ENCODE results near the gene SEC63.
"Not testable (repeated sequence)": the region's sequence is repeated elsewhere in the genome, so short reads cannot be mapped to it uniquely, and the experiment has no call there.

SEC63 gene

GRCh38 chr6:107917451-107918375 lies 40.3 kb downstream of the SEC63 start:
- DNase-seq = no peak

DNA sequence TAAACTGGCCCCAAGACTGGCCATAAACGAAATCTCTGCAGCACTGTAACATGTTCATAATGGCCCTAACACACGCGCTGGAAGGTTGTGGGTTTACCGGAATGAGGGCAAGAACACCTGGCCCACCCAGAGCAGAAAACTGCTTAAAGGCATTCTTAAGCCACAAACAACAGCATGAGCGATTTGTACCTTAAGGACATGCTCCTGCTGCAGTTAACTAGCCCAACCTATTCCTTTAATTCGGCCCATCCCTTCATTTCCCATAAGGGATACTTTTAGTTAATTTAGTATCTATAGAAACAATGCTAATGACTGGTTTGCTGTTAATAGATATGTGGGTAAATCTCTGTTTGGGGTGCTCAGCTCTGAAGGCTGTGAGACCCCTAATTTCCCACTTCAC lies 41.0 kb downstream of the SEC63 start:
- DNase-seq = not testable (repeated sequence)

GRCh38 chr6:107911692-107912091 lies 46.3 kb downstream of the SEC63 start:
- DNase-seq = no peak

GRCh38 chr6:107894809-107895396 lies 63.1 kb downstream of the SEC63 start:
- no peak for DNase-seq

GRCh38 chr6:107890431-107890830 lies 67.6 kb downstream of the SEC63 start:
- DNase-seq = not testable (repeated sequence)

DNA sequence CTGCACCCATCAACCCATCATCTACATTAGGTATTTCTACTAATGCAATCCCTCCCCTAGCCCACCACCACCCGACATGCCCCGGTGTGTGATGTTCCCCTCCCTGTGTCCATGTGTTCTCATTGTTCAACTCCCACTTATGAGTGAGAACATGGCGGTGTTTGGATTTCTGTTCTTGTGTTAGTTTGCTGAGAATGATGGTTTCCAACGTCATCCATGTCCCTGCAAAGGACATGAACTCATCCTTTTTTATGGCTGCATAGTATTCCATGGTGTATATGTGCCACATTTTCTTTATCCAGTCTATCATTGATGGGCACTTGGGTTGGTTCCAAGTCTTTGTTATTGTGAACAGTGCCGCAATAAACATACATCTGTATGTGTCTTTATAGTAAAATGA lies 72.1 kb downstream of the SEC63 start:
- not testable (repeated sequence) for DNase-seq

DNA sequence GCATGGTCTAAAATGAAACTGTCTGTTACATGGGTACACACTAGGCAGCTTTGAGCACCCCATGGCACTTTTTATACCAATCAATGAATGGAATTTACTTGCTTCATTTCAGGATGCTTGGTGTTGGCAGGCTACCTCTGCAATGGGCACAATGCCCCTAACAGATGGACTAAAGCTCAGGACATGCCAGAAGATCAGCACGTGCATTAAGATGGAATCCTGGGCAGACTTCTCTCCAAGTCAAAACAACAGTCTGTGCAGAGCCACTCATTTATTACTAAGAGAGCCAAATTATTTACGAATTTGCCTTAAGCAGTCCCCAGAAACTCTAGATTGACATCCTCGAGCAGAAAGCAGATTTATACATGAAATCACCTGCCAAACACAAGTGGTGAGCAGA lies 78.1 kb downstream of the SEC63 start:
- DNase-seq = no peak

GRCh38 chr6:107877968-107878367 lies 80.0 kb downstream of the SEC63 start:
- no peak for DNase-seq

DNA sequence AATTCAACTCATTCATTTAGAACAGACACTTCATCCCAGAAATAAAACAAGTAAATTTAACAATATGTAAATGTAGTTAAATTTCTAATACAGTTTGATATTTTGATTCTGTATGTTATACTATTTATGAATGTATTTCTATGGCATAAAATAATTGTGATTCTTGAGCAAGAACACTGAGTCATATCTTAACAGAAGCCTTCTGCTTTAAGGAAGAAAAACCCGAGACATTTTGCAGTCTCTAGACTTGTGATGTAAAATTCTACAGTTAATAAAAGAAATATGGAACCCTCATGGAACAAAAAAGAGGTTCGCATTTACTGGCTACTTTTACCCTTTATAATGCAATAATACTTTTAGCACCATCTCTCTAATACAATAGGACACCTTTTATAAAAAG lies 86.0 kb downstream of the SEC63 start:
- no peak for DNase-seq

- not testable (repeated sequence) for DNase-seq
Observed at GRCh38 chr6:107871512-107871911, 86.5 kb downstream of the SEC63 start.

GRCh38 chr6:107871016-107871415 lies 87.0 kb downstream of the SEC63 start:
- DNase-seq = no peak

DNA sequence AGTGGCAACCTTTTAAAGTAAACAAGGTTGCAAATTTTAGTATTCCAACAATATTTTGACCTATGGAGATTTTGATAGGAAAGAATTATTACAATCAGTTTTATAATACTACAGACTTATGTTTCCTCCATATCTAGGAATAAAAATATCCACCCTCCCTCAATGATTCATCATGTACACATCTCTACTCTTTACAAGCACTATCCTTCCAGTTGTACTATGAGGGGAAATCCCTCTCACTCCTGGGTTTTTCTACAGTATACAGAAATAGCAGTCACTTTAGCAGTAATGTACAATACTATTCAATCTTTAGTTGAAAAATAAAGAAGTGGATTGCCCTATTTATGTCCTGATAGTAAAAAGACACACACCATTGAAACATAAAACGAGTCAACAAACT lies 87.6 kb downstream of the SEC63 start:
- DNase-seq = no peak

GRCh38 chr6:107869871-107870270 lies 88.1 kb downstream of the SEC63 start:
- DNase-seq = no peak

DNA sequence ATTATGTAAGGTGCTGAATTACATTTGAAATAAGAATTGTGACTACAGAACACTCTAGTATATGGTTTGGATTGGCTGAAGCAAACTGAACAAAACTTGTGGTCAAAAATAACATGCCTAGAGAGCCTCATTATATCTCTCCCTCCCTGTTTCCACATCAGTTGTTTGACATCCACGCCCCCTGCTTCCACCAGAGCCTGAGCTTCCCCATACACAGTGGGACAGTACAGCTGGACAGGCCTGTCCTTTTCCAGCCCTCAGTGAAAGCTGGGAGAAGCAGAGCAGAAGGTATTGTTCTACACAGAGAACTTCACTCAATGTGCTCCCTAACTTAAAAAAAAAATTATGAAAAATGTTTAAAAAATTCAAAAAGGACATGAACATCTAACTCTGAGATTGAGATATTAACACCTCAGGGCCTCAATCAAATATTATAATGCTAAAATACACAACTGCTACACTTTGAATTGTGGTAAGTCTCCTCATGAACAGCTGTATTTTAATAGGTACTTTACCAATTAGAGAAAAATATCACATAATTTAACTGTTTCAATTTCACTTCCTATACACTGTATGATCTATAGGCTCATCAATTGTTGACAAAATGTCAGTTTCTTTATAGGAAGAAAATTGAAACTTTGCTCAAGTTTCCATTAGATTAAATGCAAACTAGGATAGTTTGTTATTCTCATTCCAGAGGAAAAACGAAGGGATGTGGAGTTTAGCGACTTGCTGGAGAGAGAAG lies 89.0 kb downstream of the SEC63 start:
- no peak for DNase-seq

GRCh38 chr6:107867302-107867615 lies 90.7 kb downstream of the SEC63 start:
- DNase-seq = no peak

DNA sequence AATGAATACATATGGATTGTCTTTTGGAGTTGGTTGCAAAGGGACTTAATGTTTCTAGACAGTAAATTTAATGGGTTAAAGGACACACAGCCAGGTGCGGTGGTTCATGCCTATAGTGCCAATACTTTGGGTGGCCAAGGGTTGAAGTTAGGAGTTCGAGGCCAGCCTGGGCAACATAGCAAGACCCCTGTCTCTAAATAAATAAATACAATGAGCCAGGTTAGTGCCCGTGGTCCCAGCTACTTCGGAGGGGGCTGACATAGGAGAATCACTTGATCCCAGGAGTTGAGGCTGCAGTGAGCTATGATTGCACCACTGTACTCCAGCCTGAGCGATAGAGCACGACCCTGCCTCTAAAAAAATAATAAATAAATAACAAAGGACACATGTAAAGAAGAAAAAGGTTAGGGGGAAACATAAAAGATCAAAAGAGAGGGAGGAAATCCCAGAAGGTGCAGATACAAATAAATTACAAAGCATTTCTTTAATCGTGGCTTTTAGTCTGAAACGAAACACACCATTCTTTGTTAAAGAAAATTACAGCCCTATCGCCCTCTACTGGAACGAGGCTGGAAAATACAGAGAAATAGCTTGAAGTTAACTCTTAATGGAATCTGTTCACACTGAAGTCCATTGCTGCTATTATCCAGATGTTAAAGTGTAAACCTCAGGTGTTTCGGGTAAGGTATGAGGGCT lies 91.3 kb downstream of the SEC63 start:
- no peak for DNase-seq

GRCh38 chr6:107864226-107865127 lies 93.5 kb downstream of the SEC63 start:
- no peak for DNase-seq

DNA sequence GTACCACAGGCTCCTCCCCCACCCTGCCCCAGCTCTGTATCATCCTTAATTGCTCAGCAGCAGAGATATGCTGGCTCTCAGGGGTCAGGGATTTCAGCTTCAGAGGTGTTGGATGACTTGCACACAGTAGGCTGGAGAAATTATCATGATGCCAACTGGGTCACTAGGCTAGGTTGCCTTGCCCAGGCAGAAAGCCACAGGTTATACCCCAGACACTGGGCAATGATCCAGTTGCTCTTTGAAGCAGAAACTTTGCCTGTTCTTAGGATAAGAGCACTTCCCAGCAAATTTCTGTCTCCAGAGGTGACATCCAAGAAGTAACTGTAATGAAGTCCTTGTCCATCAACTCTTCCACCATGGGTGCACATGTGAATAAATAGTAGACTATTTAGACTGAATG lies 95.6 kb downstream of the SEC63 start:
- no peak for DNase-seq

- DNase-seq = not testable (repeated sequence)
Observed at GRCh38 chr6:107860963-107861362, 97.0 kb downstream of the SEC63 start.

GRCh38 chr6:107860144-107860543 lies 97.9 kb downstream of the SEC63 start:
- not testable (repeated sequence) for DNase-seq

DNA sequence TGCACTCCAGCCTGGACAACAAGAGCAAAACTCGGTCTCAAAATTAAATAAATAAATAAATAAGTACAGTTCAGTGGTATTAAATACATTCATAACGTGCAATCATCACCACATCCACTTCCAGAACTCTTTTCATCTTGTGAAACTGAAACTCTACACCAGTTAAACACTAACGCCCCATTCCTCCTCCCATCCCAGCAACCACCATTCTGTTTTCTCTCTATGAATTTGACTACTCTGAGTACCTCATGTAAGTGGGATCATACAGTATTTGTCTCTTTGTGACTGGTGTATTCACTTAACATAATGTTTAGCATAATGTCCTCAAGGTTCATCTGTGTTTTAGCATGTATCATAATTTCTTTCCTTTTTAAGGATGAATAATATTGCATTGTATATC lies 104.8 kb downstream of the SEC63 start:
- DNase-seq = no peak

- no peak for DNase-seq
Observed at GRCh38 chr6:107849325-107849724, 108.7 kb downstream of the SEC63 start.

Data from stimulated activated naive CD4-positive, alpha-beta T cell treated with Interleukin-2 at 50 U/mL for 16 hours (primary cell).